ENCODE results near the gene ITGB3.

Gene ITGB3

DNA sequence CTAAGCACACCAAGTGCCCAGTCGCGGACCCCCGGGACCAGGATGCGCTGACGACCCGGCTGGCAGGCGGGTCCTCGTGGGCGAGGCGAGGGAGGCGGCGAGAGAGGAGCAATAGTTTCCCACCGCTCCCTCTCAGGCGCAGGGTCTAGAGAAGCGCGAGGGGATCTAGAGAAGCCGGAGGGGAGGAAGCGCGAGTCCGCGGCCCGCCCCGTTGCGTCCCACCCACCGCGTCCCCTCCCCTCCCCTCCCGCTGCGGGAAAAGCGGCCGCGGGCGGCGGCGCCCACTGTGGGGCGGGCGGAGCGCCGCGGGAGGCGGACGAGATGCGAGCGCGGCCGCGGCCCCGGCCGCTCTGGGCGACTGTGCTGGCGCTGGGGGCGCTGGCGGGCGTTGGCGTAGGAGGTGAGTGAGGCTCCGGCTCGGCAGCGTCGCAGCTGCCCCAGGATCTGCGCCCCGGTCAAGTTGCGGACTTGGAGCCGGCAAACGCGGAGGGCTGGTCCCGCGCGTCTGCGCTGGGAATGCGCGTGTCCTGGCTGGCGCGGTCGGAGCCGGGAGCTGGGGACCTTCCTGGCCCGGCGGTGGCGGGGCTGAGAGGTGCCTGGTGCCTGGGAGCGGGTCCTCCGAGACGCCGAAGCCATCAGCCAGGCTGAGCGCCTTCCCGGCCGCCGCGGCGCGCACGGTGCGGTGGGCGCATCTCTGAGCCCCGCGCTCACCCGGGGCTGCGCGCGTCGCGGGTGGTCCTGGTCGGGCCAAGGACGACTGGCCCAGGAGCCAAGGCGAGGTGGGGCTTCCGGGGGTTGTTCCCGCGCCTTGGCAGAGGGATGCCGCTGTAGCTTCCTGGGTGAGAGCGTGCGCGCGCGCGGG, at the start of gene ITGB3:
ITGB3 (plus strand) TSS at position 287 of the 862 bp plus-strand sequence; CDS start at position 322, 35 bp downstream.
- TF ChIP-seq, protein P1, sequence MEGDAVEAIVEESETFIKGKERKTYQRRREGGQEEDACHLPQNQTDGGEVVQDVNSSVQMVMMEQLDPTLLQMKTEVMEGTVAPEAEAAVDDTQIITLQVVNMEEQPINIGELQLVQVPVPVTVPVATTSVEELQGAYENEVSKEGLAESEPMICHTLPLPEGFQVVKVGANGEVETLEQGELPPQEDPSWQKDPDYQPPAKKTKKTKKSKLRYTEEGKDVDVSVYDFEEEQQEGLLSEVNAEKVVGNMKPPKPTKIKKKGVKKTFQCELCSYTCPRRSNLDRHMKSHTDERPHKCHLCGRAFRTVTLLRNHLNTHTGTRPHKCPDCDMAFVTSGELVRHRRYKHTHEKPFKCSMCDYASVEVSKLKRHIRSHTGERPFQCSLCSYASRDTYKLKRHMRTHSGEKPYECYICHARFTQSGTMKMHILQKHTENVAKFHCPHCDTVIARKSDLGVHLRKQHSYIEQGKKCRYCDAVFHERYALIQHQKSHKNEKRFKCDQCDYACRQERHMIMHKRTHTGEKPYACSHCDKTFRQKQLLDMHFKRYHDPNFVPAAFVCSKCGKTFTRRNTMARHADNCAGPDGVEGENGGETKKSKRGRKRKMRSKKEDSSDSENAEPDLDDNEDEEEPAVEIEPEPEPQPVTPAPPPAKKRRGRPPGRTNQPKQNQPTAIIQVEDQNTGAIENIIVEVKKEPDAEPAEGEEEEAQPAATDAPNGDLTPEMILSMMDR (IDR thresholded peaks at IDR 0.05; ENCODE audit: insufficient read depth, missing control alignments), result peak; percentile 46

DNA sequence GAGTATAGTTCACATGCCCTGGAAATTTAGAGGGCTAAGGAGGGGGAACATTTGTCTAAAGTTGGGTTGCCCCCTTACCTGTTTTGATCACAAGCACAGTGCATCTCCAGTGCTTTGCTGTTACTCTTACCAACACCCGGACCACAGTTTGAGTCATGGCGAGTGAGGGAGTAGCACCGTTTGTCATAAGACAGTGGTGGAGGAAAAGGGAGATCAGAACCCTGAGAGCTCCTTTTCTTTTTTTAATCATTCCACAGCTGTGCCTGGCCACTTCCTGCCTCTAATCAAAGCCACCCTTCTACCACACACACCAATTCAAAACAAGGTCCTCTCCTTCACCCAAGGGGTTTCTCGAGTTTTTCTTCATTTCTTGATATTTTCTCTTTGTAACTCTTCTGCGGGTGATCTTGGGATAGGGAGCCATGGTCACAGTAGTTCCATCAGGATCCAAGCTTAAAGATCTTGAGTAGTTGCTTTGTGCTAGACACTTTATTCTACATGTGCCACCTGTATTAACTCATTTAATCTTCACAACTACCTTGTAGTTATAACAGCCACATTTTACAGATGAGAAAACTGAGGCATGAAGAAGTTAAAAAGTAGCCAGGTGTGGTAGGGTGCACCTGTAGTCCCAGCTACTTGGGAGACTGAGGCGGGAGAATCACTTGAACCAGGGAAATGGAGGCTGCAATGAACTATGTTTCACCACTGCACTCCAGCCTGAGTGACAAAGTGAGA, 49.5 kb upstream of the ITGB3 start:
- DNase-seq (ENCODE audit: insufficient read length, low spot score) (no peak), FAIRE-seq (no peak)
- TF ChIP-seq, protein P1 (IDR thresholded peaks at IDR 0.05; ENCODE audit: insufficient read depth, missing control alignments), result no peak

More for the DNA sequence above, at the start of gene ITGB3:
- no peak for DNase-seq (ENCODE audit: insufficient read length, low spot score)
- FAIRE-seq, result no peak

DNA sequence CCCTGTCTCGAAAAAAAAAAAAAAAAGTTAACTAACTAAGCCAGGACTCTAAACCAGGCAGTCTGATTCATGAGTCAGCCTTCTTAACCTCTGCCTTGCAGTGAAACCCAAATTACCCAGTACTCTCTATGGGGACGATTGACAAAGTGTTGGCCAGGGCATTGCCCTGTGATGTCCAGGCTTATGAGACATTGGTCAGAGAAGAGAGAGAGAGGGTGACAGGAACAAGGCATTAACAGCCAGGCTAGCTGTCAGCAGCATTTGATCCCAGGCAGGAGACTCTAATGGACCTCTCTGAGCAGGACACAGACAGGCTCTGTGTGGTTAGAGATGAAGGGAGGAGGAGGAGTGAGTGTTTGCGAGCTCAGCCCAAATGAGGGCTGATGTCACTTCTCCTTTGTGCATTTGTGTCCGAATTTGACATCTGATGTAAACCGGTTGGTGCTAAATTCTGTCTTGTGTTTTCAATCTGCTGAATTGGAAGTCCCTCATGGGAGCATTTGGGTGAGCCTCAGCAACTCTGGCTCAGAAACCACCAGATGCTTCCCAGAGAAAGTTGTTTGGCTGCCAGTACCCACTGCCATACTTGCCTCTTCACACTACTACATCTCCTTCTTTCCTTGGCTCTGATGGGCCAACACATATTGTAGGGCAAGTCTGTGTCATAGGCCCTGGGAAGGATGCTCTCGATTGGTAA, 48.8 kb upstream of the ITGB3 start:
- no peak for FAIRE-seq
- DNase-seq (ENCODE audit: insufficient read length, low spot score), result no peak
- TF ChIP-seq, protein P1 (IDR thresholded peaks at IDR 0.05; ENCODE audit: insufficient read depth, missing control alignments), result no peak

DNA sequence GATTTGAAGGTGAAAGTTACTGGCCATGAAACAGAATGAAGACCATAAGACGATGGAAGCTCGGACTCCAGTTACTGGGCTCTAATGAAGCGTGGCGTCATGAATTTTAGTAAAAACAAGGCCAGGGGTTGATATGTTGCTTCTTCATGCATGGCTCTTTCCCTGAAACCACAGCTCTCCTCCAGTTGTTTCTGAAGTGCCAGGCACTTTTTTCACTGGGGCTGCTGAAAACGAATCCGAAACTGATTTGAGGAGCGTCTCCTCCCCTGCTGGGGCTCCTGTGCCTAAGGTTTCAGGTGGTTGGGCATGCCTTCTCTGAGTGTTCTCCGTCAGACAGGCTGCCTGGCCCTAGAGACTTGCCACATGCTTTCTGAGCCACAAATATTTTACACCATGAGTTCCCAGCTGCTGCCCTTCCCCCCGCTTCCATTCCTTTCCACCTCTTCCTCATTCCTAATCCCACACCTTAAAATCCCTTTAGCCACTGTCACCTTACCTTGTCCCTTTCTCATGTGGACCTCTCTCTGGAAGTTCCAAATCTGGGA, 48.1 kb upstream of the ITGB3 start:
- TF ChIP-seq, protein P1 (IDR thresholded peaks at IDR 0.05; ENCODE audit: insufficient read depth, missing control alignments), result no peak
- no peak for DNase-seq (ENCODE audit: insufficient read length, low spot score)
- FAIRE-seq, result no peak

DNA sequence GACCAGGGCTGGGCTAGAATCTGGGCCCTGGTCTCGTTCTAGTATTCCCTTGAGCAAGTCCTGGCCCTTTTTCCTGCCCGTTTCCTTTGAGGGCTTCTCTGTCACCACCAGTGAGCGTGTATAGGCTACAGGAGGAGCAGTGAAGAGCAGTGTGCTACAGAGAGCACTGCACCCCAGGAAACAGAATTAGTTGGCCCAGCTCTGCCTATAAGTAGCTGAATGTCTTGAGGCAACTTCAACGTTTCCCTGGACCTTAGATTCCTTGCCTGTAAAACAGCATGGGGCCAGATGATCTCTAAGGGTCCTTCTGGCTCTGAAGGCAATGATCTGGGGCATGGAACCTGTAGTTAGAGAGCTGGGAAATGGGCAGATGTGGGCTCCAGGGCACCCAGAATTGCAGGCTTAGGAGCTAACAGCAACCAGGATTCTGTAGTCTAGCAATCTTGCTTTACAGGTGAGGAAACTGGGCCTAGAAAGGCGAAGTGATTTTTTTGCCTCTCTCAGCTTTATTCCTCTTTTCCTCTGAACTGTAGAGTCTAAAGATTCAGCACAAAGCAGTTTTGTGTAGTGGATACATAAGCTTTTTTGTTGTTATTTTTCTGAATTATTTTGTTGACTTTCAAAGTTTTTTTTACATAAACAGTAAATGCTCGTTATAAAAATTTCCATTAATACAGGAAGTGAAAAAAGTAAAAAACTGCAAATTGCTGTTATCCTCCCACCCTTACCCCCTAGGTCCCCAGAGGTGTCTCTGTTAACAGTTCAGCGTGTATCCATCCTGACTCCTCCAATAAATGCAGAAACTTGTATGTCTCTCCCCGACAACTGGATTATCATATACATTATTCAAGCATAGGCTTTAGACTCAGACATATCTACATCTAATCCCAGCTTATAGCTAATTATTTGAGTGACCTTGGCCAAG, 46.2 kb upstream of the ITGB3 start:
- TF ChIP-seq, protein P1 (IDR thresholded peaks at IDR 0.05; ENCODE audit: insufficient read depth, missing control alignments), result no peak
- DNase-seq (ENCODE audit: insufficient read length, low spot score) (no peak), FAIRE-seq (peak; percentile 48)

Data from D721Med (cell line).